GM19324 (cell line): ENCODE measurements around the gene R3HCC1L.
"Not testable (repeated sequence)": the region's sequence is repeated elsewhere in the genome, so short reads cannot be mapped to it uniquely, and the experiment has no call there.

Source experiments
- ATAC-seq: cut with Tn5 transposase; IDR thresholded peaks from one replicate; pipeline ENCODE4 v1.9.1; 2021; ENCODE audit warnings: mild to moderate bottlenecking, moderate library complexity; ENCODE audit not compliant: unreplicated experiment, low FRiP score

Gene R3HCC1L

DNA sequence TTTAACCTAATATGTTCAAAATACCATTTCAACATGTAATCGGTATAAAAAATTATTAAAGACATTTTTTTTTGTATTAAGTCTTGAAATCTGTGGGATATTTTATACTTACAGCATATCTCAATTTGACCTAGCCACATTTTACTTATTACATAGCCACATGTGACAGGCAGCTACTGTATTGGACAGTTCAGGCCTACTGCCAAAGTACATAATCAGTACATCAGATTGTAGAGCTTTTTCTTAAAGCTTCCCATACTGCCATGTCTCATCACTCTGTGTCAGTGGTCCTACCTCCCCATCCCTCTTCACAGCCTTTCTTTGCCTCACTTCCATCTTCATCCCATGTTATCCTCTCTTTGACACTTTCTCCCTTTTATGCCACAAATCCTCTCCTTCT lies 90.5 kb downstream of the R3HCC1L start:
- ATAC-seq, result no peak

DNA sequence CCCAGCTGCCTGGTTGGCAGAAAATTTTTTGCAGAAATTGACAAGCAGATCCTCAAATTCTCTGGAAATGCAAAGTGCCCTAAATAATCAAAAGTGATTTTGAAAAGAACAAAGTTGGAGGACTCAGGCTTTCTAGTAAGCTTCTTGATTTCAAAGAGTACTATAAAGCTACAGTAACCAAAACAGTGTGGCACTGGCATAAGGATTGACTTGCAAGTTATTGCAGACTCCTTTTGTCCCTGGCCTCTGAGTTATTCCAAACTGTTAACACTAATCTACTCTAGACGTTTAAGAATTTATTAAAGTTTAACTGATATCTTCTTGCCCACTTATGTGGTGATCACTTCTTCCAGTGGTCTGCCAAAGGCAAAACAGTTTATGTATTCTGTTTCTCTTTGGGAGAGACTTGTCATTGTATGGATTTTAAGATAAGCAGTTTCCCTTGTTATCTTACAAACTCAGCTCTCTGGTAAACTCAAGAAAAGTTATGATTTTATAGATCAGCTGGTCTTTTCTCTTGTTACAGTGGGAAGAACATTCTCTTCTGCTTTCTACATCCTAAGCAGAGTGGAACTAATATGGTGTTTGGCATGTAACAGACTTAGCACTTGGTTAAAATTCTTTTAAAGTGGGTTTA lies 92.2 kb downstream of the R3HCC1L start:
- ATAC-seq, result no peak

GRCh38 chr10:98227713-98228112 lies 93.3 kb downstream of the R3HCC1L start:
- not testable (repeated sequence) for ATAC-seq

DNA sequence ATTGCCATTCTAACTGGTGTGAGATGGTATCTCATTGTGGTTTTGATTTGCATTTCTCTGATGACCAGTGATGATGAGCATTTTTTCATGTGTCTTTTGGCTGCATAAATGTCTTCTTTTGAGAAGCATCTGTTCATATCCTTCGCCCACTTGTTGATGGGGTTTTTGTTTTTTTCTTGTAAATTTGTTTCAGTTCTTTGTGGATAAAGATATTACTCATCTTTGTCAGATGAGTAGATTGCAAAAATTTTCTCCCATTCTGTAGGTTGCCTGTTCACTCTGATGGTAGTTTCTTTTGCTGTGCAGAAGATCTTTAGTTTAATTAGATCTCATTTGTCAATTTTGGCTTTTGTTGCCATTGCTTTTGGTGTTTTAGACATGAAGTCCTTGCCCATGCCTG lies 93.8 kb downstream of the R3HCC1L start:
- ATAC-seq, result not testable (repeated sequence)

DNA sequence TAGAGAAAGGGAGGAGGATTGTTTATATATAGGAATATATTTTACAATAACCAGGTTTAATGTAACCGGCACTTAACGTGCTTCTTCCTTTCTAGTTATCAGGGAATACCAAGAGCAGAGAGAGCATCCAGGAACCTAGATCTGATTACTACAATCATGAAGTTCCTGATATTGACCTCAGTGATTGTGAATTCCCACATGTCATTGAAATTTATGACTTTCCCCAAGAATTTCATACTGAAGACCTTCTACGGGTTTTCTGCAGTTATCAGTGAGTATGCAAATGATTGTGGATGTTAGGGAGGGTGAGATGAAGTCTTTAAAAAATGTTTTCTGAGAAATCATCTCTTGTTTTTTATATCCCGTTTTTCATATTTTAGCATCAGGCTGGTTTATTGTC lies 97.0 kb downstream of the R3HCC1L start:
- no peak for ATAC-seq

DNA sequence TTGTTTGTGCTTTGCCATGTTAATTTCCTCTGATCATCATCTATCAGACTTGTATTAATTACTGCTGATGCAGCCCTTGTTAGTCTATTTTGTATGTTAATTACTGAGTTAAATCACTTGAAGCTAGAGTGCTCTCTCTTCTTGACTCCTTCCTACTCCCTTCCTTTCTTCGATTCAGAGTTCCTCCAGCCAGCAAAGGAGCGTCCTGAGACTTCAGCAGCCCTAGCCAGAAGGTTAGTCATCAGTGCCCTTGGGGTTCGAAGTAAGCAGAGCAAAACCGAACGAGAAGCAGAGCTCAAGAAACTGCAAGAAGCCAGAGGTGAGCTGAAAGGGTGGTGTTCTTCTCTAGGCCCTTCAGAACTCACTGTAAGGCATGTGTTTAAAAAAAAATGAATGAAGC lies 101.4 kb downstream of the R3HCC1L start:
- no peak for ATAC-seq

- ATAC-seq, result no peak
Measured at GRCh38 chr10:98236862-98237261, 102.4 kb downstream of the R3HCC1L start.

DNA sequence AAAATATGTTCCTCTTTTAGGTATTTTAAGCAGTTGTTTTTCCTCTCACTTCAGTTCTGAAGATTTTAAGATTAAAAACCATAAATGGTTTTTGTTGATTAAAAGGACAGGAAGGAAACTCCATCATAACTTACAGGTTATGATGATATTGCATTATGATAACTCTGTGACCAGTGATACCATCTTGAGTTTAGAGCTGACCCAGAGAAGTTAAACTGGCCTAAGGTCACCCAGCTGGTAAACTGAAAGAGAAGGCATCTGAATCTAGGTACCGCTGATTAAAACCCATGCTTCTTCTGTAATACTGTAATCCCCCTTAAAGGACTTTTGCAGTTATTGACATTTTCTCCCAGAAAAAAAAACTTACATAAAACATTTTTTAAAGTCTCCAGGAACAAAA lies 103.9 kb downstream of the R3HCC1L start:
- ATAC-seq, result no peak

GRCh38 chr10:98240524-98240923 lies 106.1 kb downstream of the R3HCC1L start:
- no peak for ATAC-seq

- ATAC-seq, result no peak
Measured at GRCh38 chr10:98242823-98243222, 108.4 kb downstream of the R3HCC1L start.

GRCh38 chr10:98244141-98244540 lies 109.7 kb downstream of the R3HCC1L start:
- no peak for ATAC-seq

DNA sequence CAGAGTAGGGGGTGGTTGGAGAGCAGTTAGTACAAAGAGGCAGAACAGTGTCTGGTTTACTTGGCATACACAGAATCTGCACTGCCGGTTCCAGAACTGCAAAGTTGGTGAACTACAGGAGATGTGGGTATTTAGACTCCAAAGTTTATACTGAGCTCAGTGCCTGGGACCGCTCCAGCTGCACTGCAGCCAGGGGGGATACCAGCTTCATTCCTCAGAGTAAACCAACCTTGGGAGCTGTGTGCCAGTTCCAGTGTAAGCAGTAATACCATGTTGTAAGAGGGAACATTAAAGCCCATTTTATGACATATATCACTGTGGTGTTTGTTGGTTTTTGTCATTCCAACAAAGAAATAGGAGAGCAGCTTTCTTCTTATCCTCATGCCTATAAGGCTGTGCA lies 110.1 kb downstream of the R3HCC1L start:
- no peak for ATAC-seq

GRCh38 chr10:98246911-98247805 lies 112.7 kb downstream of the R3HCC1L start:
- no peak for ATAC-seq

- ATAC-seq, result no peak
Measured at GRCh38 chr10:98248018-98248417, 113.6 kb downstream of the R3HCC1L start.

DNA sequence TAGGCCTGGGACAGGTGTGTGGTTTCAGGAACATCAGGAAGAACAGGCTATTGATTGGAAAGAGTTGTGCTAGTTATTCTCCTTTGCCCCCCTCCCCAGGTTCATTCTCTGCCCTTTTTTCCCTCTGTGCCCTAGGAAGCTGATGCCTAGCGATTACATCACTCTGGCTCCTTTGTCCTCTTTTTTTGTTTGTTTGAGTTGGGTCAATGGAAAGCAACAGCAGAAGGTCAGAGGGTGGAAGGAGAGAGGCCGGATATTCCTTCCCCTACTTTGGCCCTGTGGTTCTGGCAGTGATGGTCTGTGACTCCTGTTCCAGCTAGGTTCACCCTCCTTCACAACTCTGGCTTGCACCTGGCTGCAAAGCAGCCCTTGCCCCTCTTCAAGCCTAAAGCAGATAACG lies 114.7 kb downstream of the R3HCC1L start:
- ATAC-seq, result no peak

- ATAC-seq, result no peak
Measured at GRCh38 chr10:98251399-98251798, 116.9 kb downstream of the R3HCC1L start.

DNA sequence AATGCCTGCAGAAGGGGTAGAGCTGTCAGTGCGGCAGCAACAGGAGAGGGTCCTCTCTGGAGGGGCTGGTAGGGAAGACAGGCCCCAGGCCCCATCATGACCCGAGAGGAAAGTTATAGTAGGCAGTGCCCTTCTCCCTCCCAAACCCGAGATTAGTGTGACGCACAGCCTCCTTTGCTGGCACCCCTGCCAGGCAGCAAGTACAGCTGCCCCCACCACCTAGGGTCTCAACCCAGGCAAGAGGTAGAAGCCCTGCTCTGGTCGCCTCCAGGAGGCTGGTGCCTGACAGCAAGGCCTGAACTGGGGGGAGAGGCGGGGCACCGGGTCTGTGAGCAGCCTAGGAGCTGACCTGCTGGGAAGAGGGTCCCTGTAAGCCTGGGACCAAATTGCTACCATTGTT lies 118.0 kb downstream of the R3HCC1L start:
- no peak for ATAC-seq

DNA sequence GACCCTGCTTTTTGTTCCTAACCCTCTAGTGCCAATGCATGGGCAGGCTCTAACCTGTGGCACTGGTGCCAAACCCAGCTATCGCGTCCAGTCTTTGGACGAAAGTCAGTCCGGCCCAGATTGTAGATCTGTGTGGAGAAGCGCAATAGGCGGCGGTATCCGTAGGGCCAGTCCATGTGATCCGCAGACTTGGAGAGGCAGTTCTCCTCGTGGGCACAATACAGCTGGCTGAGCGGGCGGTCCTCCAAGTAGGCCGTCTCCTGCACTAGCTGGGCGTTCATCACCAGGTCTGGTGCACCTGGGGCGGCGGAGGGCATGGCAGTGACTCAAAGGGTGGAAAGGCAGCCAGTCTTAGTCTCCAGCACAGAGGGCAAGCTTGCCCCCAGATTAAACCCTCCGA lies 119.0 kb downstream of the R3HCC1L start:
- ATAC-seq, result no peak

GRCh38 chr10:98254234-98254974 lies 119.9 kb downstream of the R3HCC1L start:
- ATAC-seq, result no peak

DNA sequence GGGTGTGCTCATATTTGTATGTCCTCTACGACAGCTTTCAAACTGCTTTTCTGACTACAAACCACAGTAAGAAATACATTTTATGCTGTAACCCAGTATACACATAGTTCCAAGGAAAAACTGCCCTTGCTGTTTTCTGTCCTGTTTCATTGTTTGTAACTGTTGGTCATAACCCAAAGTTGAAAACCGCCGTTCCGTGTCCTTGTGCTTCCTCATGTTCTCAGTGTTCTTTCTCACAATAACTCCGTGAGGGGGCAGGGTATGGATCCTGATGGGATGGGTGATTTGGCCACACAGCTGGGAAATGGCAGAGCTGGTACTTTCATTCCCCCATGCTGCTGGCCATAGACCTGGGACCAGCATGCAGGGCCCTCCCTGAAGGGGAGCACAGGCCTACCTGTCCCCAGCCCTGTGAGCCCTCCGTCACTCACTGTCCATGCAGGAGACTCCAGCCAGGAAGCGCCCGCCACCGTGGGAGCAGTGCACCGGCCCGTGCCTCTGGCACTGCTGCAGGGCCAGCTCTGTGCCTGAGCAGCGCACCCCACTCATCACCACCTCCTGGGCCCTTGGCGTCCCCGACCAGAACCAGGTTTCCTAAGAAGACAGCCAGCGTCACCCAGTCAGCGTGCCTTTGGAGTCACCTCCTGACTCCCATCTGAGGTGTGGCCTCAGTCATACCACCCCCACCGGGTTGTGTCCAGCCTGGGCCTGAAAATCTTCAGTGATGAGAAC lies 120.9 kb downstream of the R3HCC1L start:
- no peak for ATAC-seq

GRCh38 chr10:98256692-98257091 lies 122.2 kb downstream of the R3HCC1L start:
- no peak for ATAC-seq
